ENCODE data around the gene CEP128. TPM values are rescaled to one million over a fixed set of nuclear protein-coding genes. Genes with fewer than 3 reads are reported as not detected.

The CEP128 gene
- total and polyA plus RNA-seq, 2 experiments from 2014 or later, result 7.6 to 17.6 TPM

GRCh38 chr14:80607430-80608190 is 333.9 kb downstream of the CEP128 start (continued):
- TF ChIP-seq, protein P1, sequence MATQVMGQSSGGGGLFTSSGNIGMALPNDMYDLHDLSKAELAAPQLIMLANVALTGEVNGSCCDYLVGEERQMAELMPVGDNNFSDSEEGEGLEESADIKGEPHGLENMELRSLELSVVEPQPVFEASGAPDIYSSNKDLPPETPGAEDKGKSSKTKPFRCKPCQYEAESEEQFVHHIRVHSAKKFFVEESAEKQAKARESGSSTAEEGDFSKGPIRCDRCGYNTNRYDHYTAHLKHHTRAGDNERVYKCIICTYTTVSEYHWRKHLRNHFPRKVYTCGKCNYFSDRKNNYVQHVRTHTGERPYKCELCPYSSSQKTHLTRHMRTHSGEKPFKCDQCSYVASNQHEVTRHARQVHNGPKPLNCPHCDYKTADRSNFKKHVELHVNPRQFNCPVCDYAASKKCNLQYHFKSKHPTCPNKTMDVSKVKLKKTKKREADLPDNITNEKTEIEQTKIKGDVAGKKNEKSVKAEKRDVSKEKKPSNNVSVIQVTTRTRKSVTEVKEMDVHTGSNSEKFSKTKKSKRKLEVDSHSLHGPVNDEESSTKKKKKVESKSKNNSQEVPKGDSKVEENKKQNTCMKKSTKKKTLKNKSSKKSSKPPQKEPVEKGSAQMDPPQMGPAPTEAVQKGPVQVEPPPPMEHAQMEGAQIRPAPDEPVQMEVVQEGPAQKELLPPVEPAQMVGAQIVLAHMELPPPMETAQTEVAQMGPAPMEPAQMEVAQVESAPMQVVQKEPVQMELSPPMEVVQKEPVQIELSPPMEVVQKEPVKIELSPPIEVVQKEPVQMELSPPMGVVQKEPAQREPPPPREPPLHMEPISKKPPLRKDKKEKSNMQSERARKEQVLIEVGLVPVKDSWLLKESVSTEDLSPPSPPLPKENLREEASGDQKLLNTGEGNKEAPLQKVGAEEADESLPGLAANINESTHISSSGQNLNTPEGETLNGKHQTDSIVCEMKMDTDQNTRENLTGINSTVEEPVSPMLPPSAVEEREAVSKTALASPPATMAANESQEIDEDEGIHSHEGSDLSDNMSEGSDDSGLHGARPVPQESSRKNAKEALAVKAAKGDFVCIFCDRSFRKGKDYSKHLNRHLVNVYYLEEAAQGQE (IDR thresholded peaks at IDR 0.05; ENCODE audit: unreplicated experiment), result no peak
- no peak for TF ChIP-seq STAT1 (IDR thresholded peaks at IDR 0.05; ENCODE audit: unreplicated experiment)

GRCh38 chr14:80606347-80606772 is 335.2 kb downstream of the CEP128 start:
- no peak overlapping the region for H3K27ac Mint-ChIP-seq
- no peaks in the 10 kb centered on the region for H3K36me3 Mint-ChIP-seq (ENCODE audit: low read depth)
- Histone ChIP-seq H3K27me3 (ENCODE audit: insufficient read depth) (no peaks in the 10 kb centered on the region), H3K9me2 (ENCODE audit: insufficient read depth) (no peaks in the 10 kb centered on the region), H3K27ac (ENCODE audit: low read depth) (no peak overlapping the region), H3K4me1 (ENCODE audit: insufficient read depth) (no peaks in the 10 kb centered on the region), H3K36me3 (ENCODE audit: insufficient read depth) (no peaks in the 10 kb centered on the region), H3K79me2 (replicated peaks; ENCODE audit: insufficient read depth) (no peaks in the 10 kb centered on the region), H3K4me3 (no peak overlapping the region), H2AFZ (no peak overlapping the region), H4K20me1 (replicated peaks; ENCODE audit: insufficient read depth) (no peaks in the 10 kb centered on the region; the same call in 1 of the 2 replicates), H3F3A (replicated peaks; ENCODE audit: low read depth) (no peaks in the 10 kb centered on the region), H3K4me2 (no peak overlapping the region)
- DNase-seq (ENCODE audit: low spot score) (no peak), ATAC-seq (no peak)
- H3K4me3 Mint-ChIP-seq, result no peak overlapping the region
- H3K9me3 Mint-ChIP-seq, result no peaks in the 10 kb centered on the region; the same call in 2 of the 3 replicates
- H3K27me3 Mint-ChIP-seq (ENCODE audit: insufficient read depth, low read depth, poor library complexity), result no peaks in the 10 kb centered on the region
- no peaks in the 10 kb centered on the region for H3K4me1 Mint-ChIP-seq
- TF ChIP-seq JUNB (IDR thresholded peaks at IDR 0.05; ENCODE audit: unreplicated experiment), result no peak
- TF ChIP-seq CTCF (conservative IDR thresholded peaks at IDR 0.05; ENCODE audit: low read depth in 2 of 2), result no peak
- TF ChIP-seq ZNF331 (CRISPR knock-in tag; IDR thresholded peaks at IDR 0.05; ENCODE audit: low read depth), result no peak
- TF ChIP-seq, protein P2, sequence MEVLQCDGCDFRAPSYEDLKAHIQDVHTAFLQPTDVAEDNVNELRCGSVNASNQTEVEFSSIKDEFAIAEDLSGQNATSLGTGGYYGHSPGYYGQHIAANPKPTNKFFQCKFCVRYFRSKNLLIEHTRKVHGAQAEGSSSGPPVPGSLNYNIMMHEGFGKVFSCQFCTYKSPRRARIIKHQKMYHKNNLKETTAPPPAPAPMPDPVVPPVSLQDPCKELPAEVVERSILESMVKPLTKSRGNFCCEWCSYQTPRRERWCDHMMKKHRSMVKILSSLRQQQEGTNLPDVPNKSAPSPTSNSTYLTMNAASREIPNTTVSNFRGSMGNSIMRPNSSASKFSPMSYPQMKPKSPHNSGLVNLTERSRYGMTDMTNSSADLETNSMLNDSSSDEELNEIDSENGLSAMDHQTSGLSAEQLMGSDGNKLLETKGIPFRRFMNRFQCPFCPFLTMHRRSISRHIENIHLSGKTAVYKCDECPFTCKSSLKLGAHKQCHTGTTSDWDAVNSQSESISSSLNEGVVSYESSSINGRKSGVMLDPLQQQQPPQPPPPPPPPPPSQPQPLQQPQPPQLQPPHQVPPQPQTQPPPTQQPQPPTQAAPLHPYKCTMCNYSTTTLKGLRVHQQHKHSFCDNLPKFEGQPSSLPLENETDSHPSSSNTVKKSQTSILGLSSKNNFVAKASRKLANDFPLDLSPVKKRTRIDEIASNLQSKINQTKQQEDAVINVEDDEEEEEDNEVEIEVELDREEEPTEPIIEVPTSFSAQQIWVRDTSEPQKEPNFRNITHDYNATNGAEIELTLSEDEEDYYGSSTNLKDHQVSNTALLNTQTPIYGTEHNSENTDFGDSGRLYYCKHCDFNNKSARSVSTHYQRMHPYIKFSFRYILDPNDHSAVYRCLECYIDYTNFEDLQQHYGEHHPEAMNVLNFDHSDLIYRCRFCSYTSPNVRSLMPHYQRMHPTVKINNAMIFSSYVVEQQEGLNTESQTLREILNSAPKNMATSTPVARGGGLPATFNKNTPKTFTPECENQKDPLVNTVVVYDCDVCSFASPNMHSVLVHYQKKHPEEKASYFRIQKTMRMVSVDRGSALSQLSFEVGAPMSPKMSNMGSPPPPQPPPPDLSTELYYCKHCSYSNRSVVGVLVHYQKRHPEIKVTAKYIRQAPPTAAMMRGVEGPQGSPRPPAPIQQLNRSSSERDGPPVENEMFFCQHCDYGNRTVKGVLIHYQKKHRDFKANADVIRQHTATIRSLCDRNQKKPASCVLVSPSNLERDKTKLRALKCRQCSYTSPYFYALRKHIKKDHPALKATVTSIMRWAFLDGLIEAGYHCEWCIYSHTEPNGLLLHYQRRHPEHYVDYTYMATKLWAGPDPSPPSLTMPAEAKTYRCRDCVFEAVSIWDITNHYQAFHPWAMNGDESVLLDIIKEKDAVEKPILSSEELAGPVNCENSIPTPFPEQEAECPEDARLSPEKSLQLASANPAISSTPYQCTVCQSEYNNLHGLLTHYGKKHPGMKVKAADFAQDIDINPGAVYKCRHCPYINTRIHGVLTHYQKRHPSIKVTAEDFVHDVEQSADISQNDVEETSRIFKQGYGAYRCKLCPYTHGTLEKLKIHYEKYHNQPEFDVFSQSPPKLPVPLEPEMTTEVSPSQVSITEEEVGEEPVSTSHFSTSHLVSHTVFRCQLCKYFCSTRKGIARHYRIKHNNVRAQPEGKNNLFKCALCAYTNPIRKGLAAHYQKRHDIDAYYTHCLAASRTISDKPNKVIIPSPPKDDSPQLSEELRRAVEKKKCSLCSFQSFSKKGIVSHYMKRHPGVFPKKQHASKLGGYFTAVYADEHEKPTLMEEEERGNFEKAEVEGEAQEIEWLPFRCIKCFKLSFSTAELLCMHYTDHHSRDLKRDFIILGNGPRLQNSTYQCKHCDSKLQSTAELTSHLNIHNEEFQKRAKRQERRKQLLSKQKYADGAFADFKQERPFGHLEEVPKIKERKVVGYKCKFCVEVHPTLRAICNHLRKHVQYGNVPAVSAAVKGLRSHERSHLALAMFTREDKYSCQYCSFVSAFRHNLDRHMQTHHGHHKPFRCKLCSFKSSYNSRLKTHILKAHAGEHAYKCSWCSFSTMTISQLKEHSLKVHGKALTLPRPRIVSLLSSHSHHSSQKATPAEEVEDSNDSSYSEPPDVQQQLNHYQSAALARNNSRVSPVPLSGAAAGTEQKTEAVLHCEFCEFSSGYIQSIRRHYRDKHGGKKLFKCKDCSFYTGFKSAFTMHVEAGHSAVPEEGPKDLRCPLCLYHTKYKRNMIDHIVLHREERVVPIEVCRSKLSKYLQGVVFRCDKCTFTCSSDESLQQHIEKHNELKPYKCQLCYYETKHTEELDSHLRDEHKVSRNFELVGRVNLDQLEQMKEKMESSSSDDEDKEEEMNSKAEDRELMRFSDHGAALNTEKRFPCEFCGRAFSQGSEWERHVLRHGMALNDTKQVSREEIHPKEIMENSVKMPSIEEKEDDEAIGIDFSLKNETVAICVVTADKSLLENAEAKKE (CRISPR knock-in tag; IDR thresholded peaks at IDR 0.05), result no peak
- TF ChIP-seq POLR2AphosphoS5 (IDR thresholded peaks at IDR 0.05; ENCODE audit: low read depth), result no peak
- TF ChIP-seq NANOG (IDR thresholded peaks at IDR 0.05; ENCODE audit: borderline replicate concordance), result no peak
- TF ChIP-seq ETS1 (IDR thresholded peaks at IDR 0.05), result no peak
- no peak for TF ChIP-seq EZH2phosphoT487 (IDR thresholded peaks at IDR 0.05; ENCODE audit: unreplicated experiment)
- no peak for TF ChIP-seq STAT1 (IDR thresholded peaks at IDR 0.05; ENCODE audit: unreplicated experiment)
- no peak for TF ChIP-seq ZNF114 (CRISPR knock-in tag; IDR thresholded peaks at IDR 0.05)
- no peak for TF ChIP-seq CREB1 (CRISPR knock-in tag; IDR thresholded peaks at IDR 0.05; ENCODE audit: low read depth)
